ENCODE data around the gene MTERF4.

- TF ChIP-seq CTCF (conservative IDR thresholded peaks at IDR 0.05 in 1 of 2, IDR thresholded peaks at IDR 0.05 in 1 of 2; ENCODE audit: extremely low read depth in 1 of 2, insufficient read depth in 1 of 2, low read depth in 1 of 2, low read length in 2 of 2) = no peak
- TF ChIP-seq EZH2 (IDR thresholded peaks at IDR 0.05; ENCODE audit: borderline replicate concordance, low read length) = no peak
Measured at GRCh38 chr2:241148239-241148638, 46.2 kb upstream of the MTERF4 start.
